Measurements from ENCODE around the gene DARS2.
"Not testable (repeated sequence)": the region's sequence is repeated elsewhere in the genome, so short reads cannot be mapped to it uniquely, and the experiment has no call there.

DARS2 gene

DNA sequence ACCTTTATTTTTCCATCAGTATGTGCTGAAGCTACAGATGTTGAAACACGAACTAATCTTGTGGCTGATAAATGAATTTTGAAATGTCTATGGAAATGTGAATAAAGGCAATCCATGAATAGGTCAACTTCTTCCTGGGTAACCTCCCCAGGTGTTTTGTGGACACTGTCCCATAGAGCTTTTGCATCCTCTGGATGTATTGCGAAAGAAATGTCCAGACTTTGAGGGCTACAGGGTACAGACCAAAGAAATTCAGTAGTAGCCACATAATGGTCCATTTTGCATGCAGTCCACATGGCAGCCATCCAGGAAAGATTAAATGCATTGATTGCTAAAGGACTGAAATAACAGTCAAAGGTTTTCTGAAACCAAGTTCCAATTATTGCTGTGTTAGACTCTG lies 21.5 kb upstream of the DARS2 start:
- DNase-seq (ENCODE audit: low read depth): no peak
- H3K4me3 ChIP-seq (replicated peaks; ENCODE audit: low read depth, low read length): no peak overlapping the region

DNA sequence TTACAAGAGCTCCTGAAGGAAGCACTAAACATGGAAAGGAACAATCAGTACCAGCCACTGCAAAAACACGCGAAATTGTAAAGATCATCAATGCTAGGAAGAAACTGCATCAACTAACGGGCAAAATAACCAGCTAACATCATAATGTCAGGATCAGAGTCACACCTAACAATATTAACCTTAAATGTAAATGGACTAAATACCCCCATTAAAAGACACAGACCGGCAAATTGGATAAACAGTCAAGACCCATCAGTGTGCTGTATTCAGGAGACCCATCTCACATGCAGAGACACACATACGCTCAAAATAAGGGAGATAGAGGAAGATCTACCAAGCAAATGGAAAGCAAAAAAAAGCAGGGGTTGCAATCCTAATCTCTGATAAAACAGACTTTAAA lies 10.8 kb upstream of the DARS2 start:
- H3K4me3 ChIP-seq (replicated peaks; ENCODE audit: low read depth, low read length); DNase-seq (ENCODE audit: low read depth): not testable (repeated sequence)

More for the DNA sequence above, 21.5 kb upstream of the DARS2 start:
- TF ChIP-seq, protein P1, sequence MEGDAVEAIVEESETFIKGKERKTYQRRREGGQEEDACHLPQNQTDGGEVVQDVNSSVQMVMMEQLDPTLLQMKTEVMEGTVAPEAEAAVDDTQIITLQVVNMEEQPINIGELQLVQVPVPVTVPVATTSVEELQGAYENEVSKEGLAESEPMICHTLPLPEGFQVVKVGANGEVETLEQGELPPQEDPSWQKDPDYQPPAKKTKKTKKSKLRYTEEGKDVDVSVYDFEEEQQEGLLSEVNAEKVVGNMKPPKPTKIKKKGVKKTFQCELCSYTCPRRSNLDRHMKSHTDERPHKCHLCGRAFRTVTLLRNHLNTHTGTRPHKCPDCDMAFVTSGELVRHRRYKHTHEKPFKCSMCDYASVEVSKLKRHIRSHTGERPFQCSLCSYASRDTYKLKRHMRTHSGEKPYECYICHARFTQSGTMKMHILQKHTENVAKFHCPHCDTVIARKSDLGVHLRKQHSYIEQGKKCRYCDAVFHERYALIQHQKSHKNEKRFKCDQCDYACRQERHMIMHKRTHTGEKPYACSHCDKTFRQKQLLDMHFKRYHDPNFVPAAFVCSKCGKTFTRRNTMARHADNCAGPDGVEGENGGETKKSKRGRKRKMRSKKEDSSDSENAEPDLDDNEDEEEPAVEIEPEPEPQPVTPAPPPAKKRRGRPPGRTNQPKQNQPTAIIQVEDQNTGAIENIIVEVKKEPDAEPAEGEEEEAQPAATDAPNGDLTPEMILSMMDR (IDR thresholded peaks at IDR 0.05; ENCODE audit: low read length, missing control alignments): no peak

DNA sequence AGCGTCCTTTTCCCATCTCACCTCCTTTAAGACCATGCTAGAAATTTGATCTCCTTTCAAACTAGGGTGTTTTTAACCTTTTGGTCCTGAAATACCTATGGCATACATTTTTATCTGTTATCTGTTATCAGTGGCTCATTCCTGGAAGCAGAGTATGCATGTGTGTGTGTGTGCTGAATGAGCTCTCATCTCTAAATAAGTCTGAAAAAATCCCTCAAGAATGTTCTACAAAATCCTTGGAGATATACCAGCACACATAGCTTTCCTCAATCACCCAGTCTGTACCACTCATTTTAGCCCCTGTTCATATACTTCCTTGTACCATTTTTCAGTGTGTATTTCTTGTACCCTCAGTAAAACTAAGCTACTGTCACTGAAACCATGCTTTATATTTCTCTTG lies 6.0 kb upstream of the DARS2 start:
- DNase-seq (ENCODE audit: low read depth): no peak
- no peak overlapping the region for H3K4me3 ChIP-seq (replicated peaks; ENCODE audit: low read depth, low read length)
- TF ChIP-seq, protein P1 (IDR thresholded peaks at IDR 0.05; ENCODE audit: low read length, missing control alignments): no peak

DNA sequence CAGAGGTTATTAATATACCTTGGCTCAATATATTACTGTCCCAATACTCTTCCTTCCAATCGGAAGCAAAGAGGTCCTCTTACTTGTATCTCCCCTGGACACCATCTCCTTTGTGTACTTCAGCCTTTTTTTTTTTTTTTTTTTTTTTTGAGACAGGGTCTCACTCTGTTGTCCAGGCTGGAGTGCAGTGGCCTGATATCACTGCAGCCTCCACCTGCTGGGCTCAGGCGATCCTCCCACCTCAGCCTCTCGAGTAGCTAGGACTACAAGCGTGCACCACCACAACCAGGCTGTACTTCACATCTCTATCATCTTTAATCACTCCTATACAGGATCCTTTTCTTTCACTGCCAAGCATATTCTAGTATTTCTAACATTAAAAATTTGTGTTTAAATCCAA lies 2.8 kb upstream of the DARS2 start:
- TF ChIP-seq, protein P1 (IDR thresholded peaks at IDR 0.05; ENCODE audit: low read length, missing control alignments): no peak
- DNase-seq (ENCODE audit: low read depth): no peak
- H3K4me3 ChIP-seq (replicated peaks; ENCODE audit: low read depth, low read length): no peak overlapping the region

DNA sequence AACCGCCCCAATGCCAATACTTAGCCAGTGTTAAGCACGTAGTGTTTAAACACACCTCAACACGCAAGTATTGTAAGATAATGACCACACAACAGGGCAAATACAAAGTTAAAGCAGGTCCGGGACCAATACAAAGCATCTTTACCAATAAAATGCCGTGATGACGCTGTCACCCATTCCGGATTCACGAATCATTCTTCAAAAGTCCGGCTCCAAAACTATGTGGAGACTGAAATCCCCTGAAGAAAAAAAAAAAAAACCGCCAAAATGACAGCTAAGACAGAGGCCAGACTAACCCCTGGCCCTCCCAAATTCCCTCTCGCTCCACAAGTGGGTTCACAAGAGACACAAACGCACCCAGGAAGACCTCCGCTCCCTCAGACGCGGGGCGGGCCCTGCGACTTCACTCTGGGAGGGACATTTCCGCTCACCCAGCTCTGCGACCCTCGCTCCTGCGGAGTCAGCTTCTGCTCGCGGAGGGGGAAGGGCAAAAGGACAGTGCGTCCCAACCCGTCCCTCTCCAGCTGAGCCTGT lies 625 bp upstream of the DARS2 start:
- TF ChIP-seq, protein P1 (IDR thresholded peaks at IDR 0.05; ENCODE audit: low read length, missing control alignments): no peak
- DNase-seq (ENCODE audit: low read depth): no peak
- peak overlapping the region; percentile 99 for H3K4me3 ChIP-seq (replicated peaks; ENCODE audit: low read depth, low read length)

DNA sequence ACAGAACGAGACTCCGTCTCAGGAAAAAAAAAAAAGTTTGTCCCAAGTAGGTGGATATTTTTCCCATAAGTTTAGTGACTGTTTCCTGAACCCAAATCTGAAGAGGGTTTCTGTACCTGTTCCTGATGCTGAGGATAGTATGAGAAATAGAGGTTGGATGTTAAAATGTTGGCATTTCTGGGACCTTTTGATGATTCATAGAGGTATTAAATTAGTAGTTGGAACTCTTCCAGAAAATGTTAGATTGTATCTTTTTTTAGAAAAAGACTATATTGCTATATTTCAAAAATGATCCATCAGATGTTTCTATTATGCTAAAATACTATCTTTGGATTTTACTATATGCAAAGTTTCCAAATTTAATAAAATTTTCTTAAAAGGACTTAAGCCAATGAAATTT lies 3.1 kb downstream of the DARS2 start:
- no peak for DNase-seq (ENCODE audit: low read depth)
- H3K4me3 ChIP-seq (replicated peaks; ENCODE audit: low read depth, low read length): no peak overlapping the region
- TF ChIP-seq, protein P1 (IDR thresholded peaks at IDR 0.05; ENCODE audit: low read length, missing control alignments): no peak

DNA sequence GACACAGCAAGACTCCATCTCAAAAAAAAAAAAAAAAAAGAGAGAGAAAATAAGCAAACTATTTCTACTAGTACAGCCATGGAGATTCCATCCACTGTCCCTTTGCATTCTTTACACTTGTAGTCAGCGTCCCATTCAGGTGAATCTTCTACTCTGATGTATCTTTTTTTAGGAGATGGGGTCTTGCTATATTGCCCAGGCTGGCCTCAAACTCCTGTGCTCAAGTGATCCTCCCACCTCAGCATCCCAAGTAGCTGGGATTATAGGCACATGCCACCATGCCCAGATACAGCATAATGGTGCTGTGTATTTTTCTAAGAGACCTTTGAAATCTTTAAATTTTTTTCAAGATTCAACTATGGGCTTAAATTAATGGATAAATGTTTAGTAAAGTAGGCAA lies 8.3 kb downstream of the DARS2 start:
- TF ChIP-seq, protein P1 (IDR thresholded peaks at IDR 0.05; ENCODE audit: low read length, missing control alignments): no peak
- H3K4me3 ChIP-seq (replicated peaks; ENCODE audit: low read depth, low read length): no peak overlapping the region
- no peak for DNase-seq (ENCODE audit: low read depth)
